CD4-positive, alpha-beta T cell treated with Interleukin-4 for 1 hour (primary cell): ENCODE results near the gene TERT.
"Not testable (repeated sequence)": the region's sequence is repeated elsewhere in the genome, so short reads cannot be mapped to it uniquely, and the experiment has no call there.

Source experiments
- DNase-seq, 2 donors: peaks; one replicate each; pipeline ENCODE4 v3.0.0-alpha.2; 2020 to 2022

Gene TERT

DNA sequence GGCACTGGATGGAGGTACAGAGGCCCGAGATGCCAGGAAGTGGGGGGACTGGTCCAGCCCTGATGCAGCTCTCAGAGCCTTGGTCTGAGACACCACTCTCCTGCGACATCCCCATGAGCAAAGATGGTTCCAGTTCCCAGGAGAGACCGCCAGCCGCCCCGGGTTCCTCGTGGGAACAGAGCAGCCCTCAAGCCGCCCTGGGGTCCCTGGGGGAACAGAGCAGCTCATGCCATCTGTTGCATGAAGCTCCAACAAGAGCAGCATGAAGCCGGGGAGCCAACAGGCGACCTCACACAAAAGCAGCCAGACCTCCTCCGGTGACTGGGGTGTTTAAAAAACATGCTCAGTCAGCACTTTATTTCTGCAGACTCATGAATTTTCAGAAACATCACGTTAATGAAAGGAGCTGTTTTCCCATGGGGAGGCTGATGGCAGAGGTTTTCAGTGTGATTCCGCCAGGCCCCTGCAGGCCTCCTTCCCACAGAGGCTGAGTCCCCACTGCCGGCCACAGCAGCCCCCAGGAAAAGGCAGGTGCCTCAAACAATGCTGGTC, 63.4 kb downstream of the TERT start:
- no peak for DNase-seq

DNA sequence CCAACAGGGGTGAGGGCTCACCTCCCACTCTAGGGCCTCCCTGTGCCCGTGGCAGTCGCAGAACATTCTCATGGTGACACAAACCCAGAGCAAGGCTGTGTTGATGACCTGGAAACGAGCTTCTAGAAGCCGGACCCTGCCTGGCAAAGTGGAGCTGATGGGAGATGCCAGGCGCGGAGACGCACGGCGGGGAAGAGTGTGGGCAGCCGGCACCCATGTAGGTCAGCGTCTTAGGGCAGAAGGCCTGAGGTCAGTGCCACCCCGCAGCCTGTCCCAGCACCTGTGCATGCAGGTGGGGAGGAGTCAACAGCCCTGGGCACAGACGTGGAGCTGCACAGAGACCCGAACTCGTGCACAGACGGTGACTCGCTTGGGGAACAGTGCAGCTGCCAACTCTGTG, 64.3 kb downstream of the TERT start:
- DNase-seq: no peak

DNA sequence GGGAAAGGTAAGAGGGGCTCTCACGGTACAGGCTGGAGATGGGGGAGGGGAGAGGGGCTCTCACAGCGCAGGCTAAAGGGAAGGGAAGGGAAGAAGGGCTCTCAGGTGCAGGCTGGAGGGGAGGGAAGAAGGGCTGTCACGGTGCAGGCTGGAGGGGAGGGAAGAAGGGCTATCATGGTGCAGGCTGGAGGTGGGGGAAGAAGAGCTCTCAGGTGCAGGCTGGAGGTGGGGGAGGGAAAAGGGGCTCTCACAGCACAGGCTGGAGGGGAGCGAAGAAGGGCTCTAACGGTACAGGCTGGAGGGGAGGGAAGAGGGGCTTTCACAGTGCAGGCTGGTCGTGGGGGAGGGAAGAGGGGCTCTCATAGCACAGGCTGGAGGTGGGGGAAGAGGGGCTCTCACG, 65.0 kb downstream of the TERT start:
- DNase-seq: no peak

DNA sequence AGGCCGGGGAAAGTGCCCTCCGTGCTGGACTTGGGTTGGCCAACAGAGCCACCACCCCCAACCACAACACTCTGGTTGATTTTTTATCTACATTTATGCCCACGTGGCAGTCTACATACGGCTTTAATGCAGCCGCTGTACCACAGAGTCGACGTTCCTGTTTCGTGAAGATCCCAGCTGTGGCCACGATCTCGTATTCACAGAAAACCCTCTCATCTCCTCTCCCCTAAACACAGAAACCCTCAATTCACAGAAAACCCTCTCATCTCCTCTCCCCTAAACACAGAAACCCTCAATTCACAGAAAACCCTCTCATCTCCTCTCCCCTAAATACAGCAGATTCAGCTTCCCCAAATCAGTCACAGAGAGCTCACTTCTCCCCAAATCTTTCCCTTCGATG, 65.8 kb downstream of the TERT start:
- not testable (repeated sequence) for DNase-seq

DNA sequence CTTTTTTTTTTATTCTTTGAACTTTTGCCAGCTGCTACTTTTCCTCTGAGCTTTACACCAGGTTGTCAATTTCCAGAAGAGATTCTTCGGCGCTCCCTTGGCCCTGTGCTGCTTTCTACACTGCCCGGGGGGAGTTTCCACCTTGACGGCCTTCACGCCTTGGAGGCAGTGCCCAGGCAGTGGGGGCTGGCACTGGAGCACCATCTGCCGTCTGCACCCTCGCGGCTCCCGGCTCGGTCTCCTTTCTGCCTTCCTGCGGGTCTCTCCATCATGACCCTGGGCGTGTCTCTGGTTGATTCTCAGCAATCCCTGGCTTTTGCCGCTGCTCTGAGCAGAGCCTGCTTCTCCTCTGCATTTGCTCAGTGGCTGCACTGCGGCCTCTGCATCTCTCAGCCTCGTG, 66.7 kb downstream of the TERT start:
- no peak for DNase-seq

DNA sequence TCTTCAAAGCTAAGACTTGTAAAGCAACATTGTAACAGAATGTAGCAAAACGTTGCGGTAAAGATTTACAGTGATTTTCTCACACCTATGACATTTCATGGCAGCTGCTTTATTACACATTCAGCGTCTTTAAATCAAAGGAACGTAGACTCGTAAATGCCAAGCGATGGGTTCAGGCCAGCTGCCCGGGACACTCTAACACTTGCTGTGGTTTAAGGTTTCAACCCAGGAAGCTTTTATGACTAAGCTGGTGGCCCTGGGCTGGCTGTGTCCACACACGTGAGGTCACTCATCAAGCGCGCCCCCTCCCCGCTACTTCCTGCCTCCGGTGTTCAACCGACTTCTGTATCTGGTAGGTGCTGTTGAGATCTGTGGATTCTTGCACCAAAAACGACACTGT, 67.2 kb downstream of the TERT start:
- no peak for DNase-seq

DNA sequence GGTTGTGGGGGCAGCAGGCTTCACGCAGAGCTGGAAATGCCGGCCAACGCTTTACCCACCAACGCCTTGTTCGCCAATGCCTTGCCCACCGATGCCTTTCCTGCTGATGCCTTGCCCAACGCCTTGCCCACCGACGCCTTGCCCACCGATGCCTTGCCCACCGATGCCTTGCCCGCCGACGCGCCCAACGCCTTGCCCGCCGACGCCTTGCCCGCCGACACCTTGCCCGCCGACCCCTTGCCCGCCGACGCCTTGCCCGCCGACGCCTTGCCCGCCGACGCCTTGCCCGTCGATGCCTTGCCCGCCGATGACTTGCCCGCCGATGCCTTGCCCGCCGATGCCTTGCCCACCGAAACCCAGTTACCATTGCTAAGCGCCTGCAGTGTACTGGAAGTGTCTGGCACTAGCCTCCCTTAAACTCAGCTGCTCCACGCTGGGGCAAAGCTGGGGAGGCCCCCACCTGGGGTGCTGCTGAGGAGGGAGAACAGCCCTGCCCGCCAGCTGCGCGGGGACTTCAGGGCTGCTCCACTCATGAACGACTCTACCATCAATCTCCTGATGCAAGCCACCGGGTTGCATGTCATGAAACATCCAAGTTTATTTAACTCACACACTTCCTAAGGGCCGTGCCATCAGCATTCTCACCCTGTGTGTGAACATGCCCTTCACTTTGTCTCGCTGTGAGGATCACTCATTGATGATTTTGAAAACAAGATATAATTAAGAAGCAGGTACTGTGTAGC, 67.9 kb downstream of the TERT start:
- no peak for DNase-seq

DNA sequence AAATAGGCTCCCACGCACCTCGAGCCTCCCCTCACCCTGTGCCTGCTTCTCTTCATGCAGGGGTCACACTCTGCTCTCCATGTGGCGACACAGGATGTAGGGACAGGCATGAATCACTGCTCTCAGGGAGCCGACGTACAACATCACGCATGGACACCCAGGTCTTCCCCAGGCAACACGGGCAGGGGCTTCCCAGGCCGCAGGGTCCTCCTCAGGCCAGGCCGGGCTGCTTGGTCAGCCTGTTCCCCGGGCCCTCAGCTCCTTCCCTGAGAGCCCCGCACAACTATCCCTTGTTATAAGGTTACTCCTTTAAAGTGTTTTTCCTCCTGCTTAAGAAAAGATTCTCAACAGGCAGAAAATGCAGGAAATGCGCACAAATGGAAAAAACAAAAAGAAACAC, 68.6 kb downstream of the TERT start:
- DNase-seq: no peak

DNA sequence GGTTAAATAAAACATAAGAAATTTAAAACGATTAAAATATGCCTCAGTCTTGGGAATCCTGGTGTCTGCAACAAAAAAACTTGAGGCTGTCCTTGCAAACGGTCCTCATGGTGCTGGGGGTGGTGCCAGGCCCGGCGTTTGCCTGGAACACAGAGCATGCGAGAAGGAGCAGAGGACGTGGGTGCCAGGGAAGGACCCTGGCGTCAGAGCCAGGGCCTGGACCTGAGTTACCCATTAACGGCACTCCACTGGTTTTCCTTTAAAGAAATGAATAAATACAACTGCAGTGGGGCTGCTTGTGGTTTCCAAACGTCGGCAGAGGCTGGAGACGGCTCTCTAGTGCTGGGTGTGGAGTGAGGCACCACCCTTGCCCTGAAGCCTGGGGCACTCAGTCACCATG, 69.8 kb downstream of the TERT start, which contains the start of gene SLC6A18:
Gene SLC6A18 (plus strand): TSS at position 301 of the 400 bp plus-strand sequence. CDS start 97 bp downstream, at position 398.
- no peak for DNase-seq

DNA sequence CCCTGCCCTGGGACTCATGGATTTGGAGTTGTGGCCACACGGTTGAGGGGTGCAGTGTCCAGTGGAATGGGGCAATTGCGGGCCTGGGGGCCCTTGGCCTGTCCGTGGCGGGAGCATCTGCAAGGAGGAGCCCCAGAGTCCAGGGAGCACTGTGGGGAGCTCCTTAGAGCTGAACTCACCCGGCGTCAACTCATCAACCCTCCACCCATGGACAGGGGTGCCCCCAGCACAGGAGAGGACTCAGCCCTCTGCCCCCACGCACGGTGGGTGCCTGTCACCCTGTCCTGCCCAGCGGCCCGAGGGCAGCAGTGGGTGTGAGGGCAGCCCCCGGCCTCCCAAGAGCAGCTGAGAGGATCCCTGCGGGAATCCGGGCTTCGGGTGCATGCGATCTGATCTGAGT, 70.2 kb downstream of the TERT start:
- DNase-seq: no peak

DNA sequence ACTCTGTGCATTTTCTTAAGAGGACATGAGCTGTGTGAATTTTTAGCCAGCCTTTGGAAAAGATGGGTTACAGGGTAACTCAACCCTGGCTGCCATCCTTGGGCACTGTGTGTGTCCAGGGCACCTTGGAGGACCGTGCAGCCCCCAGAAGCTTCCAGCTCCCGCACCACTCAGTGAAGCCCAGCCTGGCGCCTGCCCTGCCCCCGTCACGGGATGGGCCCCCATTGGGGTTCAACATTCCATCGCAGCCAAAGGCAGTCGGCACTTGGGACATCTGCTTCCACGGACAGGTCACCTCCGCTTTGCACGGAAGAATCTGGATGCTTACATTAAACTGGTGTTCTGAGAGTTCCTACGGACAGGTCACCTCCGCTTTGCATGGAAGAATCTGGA, 71.6 kb downstream of the TERT start:
- DNase-seq: no peak

DNA sequence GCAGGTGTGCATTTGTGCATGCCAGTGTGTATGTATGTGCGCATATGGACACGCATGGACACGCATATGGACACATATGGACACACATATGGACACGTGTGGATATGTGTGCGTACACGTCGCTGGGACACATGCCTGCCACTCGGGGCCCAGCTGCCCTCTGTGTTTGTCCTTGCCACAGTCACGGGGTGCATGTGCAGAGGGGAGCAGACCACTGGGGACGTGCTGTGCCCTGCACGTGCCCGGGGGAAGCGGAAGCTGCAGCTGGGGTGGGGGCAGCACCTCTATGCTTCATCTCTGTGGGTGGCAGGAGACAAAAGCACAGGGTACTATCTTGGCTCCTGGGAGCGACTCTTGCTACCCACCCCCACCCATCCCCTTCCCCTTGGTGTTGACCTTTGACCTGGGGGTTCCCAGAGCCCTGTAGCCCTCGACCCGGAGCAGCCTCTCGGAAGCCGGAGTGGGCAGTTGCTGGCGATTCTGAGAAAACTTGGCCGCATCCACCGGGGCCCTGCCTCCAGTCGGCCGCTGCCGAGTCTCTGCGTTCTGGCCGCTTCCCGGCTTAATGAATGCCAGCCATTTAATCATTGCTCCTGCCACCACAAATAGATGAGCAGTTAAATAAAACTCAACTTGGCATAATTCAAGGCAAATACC, 72.1 kb downstream of the TERT start:
- DNase-seq: no peak

DNA sequence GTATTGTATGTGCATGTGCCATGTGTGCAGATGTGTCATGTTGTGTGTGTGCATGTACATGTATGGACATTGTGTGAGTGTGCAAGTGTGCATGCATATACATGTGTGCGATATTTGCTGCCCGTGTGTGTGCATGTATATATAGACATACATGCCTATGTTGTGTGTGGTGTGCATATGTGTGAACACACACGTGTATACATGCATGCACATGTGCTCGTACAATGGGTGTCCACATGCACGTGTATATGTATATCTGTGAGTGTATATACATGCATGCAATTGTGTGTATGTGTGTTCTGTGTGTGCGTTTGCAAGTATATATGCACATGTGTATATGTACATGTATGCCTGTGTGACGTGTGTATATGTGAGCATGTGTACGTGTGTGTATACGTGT, 72.7 kb downstream of the TERT start:
- DNase-seq: no peak

DNA sequence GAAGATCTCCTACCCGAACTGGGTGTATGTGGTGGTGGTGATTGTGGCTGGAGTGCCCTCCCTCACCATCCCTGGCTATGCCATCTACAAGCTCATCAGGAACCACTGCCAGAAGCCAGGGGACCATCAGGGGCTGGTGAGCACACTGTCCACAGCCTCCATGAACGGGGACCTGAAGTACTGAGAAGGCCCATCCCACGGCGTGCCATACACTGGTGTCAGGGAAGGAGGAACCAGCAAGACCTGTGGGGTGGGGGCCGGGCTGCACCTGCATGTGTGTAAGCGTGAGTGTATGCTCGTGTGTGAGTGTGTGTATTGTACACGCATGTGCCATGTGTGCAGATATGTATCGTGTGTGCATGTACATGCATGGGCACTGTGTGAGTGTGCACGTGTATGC, 73.1 kb downstream of the TERT start:
- no peak for DNase-seq

DNA sequence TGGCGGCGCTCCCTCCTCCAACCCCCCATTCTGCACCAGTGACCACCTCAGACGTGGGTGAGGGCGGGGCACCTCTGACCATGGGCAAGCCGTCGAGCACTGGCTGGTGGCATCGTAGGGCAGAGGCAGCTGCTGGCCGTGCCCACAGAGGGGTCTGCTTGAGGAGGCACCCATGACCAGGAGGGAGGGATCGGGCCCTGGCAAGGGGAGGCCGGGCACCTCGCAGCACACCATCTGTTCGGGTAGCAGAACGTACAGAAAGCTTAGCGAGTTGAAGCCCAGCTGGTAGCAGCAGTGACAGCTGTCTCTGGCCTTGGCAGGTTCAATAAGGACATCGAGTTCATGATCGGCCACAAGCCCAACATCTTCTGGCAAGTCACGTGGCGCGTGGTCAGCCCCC, 74.0 kb downstream of the TERT start:
- DNase-seq: no peak

DNA sequence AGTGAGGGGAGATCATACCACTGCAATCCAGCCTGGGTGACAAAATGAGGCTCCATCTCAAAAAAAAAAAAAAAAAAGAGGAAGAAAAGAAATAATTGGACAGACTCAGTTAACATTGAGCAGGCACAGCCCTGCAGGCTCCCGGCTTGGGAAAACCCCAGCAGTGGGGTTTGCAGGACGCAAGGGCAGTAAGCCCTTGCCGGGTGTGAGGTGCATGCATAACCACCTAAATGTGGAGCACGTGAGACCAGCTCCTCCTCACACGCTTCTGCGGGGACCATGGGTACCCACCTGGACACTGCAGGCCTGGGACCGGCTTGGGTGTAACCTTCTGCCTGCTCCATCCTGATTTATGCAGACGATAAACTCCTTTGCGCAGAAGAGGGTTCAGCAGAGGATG, 74.5 kb downstream of the TERT start:
- no peak for DNase-seq

DNA sequence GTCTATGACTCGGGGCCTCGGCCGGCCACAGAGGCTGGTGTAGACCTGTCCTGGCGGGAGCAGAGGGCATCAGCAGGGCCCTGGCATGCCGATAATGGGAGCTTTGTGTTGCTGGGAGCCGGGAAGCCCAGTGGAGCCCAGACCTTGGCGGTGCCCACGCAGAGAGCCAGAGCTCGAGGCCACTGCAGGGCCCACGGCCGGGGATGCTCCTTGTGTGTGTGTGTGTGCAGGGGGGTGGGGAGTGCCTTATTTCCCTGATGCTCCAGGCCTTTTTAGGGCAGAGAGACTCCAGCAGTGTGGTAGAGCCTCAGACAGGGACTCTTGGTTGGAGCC, 75.1 kb downstream of the TERT start:
- no peak for DNase-seq

DNA sequence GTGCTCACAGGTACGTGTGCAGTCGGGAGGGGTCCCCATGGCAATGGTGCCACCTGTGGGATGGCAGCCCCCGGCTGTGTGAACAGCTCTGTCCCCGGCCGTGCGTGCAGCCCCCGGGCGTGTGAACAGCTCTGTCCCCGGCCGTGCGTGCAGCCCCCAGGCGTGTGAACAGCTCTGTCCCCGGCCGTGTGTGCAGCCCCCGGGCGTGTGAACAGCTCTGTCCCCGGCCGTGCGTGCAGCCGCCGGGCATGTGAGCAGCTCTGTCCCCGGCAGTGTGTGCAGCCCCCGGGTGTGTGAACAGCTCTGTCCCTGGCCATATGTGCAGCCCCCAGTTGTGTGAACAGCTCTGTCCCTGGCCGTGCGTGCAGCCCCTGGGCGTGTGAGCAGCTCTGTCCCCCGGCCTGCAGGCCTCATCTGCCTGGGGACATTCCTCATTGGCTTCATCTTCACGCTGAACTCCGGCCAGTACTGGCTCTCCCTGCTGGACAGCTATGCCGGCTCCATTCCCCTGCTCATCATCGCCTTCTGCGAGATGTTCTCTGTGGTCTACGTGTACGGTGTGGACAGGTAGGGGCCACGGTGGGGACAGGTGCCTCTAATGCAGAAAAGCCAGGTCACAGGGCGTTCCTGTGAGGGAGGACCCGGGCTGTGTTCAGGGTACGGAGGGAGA, 75.6 kb downstream of the TERT start:
- DNase-seq: no peak

DNA sequence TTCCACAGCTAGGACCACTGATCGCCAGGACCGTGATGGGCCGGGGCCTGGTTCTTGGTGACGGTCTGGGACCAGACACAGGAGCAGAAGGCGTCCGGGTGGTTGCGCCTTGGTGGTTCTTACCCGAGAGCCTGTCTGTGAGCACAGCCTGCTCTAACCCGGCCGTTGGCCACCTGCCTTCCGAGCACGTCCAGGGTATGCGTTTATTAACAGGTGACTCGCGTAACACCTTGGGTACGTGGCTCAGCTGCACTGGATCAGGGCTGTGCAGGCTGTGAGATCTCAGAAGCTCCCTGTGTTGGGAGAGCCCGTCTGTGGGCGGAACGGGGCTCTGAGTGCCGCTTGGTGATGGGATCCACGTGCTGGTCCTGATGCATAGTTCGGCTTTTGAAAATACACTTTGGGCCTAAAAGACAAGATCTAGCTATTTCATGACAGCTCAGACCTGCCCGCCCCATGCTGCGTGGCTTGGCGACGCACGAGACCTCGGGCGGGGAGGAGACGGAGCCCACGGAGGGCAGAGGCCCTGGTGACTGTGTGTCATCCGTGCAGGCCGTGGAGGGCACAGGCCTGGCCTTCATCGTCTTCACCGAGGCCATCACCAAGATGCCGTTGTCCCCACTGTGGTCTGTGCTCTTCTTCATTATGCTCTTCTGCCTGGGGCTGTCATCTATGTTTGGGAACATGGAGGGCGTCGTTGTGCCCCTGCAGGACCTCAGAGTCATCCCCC, 76.4 kb downstream of the TERT start:
- no peak for DNase-seq

DNA sequence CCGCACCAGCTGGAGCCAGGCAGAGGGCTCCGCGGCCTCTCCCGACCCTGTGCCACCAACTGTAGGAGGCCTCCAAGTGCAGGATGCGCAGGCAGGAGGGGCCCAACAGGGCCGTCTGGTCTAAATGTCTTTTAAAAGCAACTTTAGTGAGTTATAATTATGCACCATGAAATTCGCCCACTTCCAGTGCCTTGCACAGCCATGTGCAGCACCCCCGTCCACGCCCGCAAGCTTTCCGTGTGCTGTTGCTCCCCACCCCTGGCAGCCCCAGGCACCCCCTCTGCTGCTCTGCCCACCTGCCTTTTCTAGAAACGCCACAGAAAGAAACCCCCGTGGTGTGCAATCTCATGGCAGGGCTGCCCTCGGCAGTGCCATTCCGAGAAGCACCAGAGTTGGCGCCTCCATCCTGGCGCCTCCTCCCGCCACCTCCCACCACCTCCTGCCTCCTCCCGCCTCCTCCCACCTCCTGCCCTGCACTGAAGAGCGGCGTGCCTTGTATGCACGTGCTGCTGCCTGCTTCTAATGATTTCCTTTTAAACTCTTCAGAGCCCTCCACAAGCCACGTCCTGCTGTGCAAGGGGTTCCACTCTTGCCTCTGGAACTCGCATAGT, 77.2 kb downstream of the TERT start:
- no peak for DNase-seq

DNA sequence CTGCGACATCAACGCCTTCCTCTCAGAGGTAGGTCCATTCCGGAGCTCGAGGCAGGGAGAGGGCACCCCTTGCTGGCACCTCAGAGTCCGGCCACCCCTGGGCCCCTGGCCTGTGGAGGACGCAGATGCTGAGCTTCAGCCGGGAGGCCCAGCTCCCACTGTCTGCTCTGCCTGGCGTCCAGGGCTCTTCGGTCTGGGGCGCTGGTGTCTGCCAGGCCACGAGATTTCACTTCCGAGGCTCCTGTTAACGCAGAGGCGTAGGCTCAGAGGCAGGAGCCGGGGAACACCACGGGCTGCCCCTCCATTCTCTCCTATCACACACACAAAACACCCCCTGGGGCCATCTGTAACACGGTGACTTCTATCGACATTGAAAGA, 78.0 kb downstream of the TERT start:
- DNase-seq: no peak

DNA sequence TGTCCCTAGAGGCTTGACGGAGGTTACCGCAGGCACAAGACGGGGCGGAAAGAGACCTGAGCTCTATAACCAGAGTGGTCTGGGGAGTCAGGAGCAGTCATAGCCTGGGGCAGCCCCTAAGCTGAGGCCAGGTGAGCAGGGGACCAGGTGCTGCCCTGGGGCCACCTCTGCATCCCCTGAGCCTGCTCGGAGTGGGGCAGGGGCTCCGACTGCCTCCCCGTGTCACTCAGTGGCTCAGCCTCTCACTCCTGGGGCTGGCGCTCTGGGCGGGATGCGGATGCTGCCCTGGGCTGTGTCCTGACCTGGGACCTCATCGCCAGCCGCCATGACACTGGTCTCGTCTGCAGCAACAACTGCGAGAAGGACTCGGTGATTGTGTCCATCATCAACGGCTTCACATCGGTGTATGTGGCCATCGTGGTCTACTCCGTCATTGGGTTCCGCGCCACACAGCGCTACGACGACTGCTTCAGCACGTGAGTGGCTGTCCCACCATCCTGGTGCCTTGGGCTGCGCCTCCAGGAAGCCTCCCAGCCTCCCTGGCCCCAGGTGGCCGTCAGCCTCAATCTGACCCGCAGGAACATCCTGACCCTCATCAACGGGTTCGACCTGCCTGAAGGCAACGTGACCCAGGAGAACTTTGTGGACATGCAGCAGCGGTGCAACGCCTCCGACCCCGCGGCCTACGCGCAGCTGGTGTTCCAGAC, 78.5 kb downstream of the TERT start:
- no peak for DNase-seq
